Upper lobe of left lung (tissue), 6 donors: ENCODE data around the gene ANO1. TPM values are rescaled to one million over a fixed set of nuclear protein-coding genes. Genes with fewer than 3 reads are reported as not detected.

Source experiments
- ATAC-seq, 2 donors: fragments of 200-7000 bp; cut with Tn5 transposase; one replicate each; pipeline ENCODE4 v1.9.1; 2022; ENCODE audit warnings: mild to moderate bottlenecking in 2 of 2, moderate library complexity in 2 of 2; ENCODE audit not compliant: low FRiP score in 2 of 2
- DNase-seq, 2 donors: peaks; one replicate each; pipeline ENCODE4 v3.0.0-alpha.2; 2019 to 2020
- H3K27ac ChIP-seq, 4 donors: fragments of 200-600 bp; sonication (generic); one replicate each; pipeline ENCODE4 v1.5.1; 2016 to 2019
- H3K27me3 ChIP-seq, 4 donors: fragments of 200-600 bp; sonication (generic); one replicate each; pipeline ENCODE4 v1.5.1; 2017 to 2019
- H3K36me3 ChIP-seq, 4 donors: fragments of 200-600 bp; sonication (generic); one replicate each; pipeline ENCODE4 v1.5.1; 2016 to 2019
- H3K4me1 ChIP-seq, 4 donors: fragments of 200-600 bp; sonication (generic); one replicate each; pipeline ENCODE4 v1.5.1; 2018 to 2019
- H3K4me3 ChIP-seq, 4 donors: fragments of 200-600 bp; sonication (generic); one replicate each; pipeline ENCODE4 v1.5.1; 2017 to 2019; ENCODE audit warnings: mild to moderate bottlenecking in 2 of 4, moderate library complexity in 1 of 4
- H3K9me3 ChIP-seq, 4 donors: fragments of 200-600 bp; sonication (generic); one replicate each; pipeline ENCODE4 v1.5.1; 2018 to 2019
- CTCF ChIP-seq, 6 experiments: fragments of 450-650 bp in 4 of 6; fragments of 200-600 bp in 2 of 6; sonication (generic) in 2 of 6; IDR thresholded peaks; one replicate each; pipeline ENCODE4 v1.5.1; 2016 to 2019; ENCODE audit warnings: antibody characterized with exemption in 6 of 6
- EP300 ChIP-seq, 4 donors: sonication (generic); formaldehyde crosslinking; IDR thresholded peaks; one replicate each; pipeline ENCODE4 v1.5.1; 2017; ENCODE audit warnings: antibody characterized with exemption in 4 of 4, control low read depth in 2 of 4
- POLR2A ChIP-seq, 4 donors: fragments of 450-650 bp; IDR thresholded peaks; one replicate each; pipeline ENCODE4 v1.5.1; 2016 to 2017; ENCODE audit warnings: antibody characterized with exemption in 4 of 4, mild to moderate bottlenecking in 2 of 4
- POLR2AphosphoS5 ChIP-seq, 2 donors: sonication (generic); formaldehyde crosslinking; IDR thresholded peaks; one replicate each; pipeline ENCODE4 v1.5.1; 2017; ENCODE audit warnings: antibody characterized with exemption in 2 of 2
- WGBS, 2 donors: methylation state at CpG; one replicate each; pipeline ENCODE4 v1.1.5; 2017 to 2018; 5-methylcytosine and 5-hydroxymethylcytosine counted together
- total RNA-seq, 6 donors: library from RNA; depleted of rRNA in 4 of 6; stranded (reverse); fragments of >200 nt in 4 of 6; gene quantifications; one replicate each; pipeline versions ENCODE4 v1.1.0 to v1.2.1, GENCODE V29; 2016 to 2021
- donor health status: DM: no; HTN: no; CAD: no; lungs with moderate emphysema.
- donor health status: DM: no; HTN: yes; CAD: no; lungs with severe emphysema.

ANO1 gene
- total RNA-seq, 6 donors from 2014 or later, result 4.8 to 13.2 (median 7.2) TPM

GRCh38 chr11:70124321-70125000 lies 46.3 kb downstream of the ANO1 start:
- H3K4me3 ChIP-seq, result no peak overlapping the region
- H3K4me1 ChIP-seq, result peaks cover 0 to 11% (median 2%) of the 10 kb centered on the region in 4 donors
- no peaks in the 10 kb centered on the region for H3K27me3 ChIP-seq
- no peaks in the 10 kb centered on the region for H3K36me3 ChIP-seq
- H3K9me3 ChIP-seq, result no peaks in the 10 kb centered on the region
- ATAC-seq, result no peak
- no peak overlapping the region for H3K27ac ChIP-seq
- DNase-seq, result no peak
- no peak for TF ChIP-seq EP300 (IDR thresholded peaks at IDR 0.05)
- TF ChIP-seq CTCF (IDR thresholded peaks at IDR 0.05), result no peak
- TF ChIP-seq POLR2A (IDR thresholded peaks at IDR 0.05), result no peak
- no peak for TF ChIP-seq POLR2AphosphoS5 (IDR thresholded peaks at IDR 0.05)
- WGBS, 2 donors, result 75 to 79% methylated on average over 21 of the region's 21 CpGs

GRCh38 chr11:70126494-70126893 lies 48.4 kb downstream of the ANO1 start:
- whole genome bisulfite sequencing, 2 donors, result 87 to 89% methylated on average over 17 of the region's 17 CpGs
- TF ChIP-seq POLR2A (IDR thresholded peaks at IDR 0.05) (no peak), POLR2AphosphoS5 (IDR thresholded peaks at IDR 0.05) (no peak), EP300 (IDR thresholded peaks at IDR 0.05) (no peak), CTCF (IDR thresholded peaks at IDR 0.05) (no peak)
- DNase-seq (peak in 1 of 2 donors; percentile 35), ATAC-seq (no peak)
- Histone ChIP-seq H3K9me3 (no peaks in the 10 kb centered on the region), H3K4me1 (peaks cover 0 to 11% (median 2%) of the 10 kb centered on the region in 4 donors), H3K27me3 (no peaks in the 10 kb centered on the region), H3K4me3 (no peak overlapping the region), H3K36me3 (no peaks in the 10 kb centered on the region), H3K27ac (no peak overlapping the region)

- H3K4me3 ChIP-seq, result no peak overlapping the region
- no peak for DNase-seq
- no peaks in the 10 kb centered on the region for H3K27me3 ChIP-seq
- ATAC-seq, result no peak
- peaks cover 0 to 11% (median 2%) of the 10 kb centered on the region in 4 donors for H3K4me1 ChIP-seq
- TF ChIP-seq CTCF (IDR thresholded peaks at IDR 0.05) (no peak), EP300 (IDR thresholded peaks at IDR 0.05) (no peak), POLR2AphosphoS5 (IDR thresholded peaks at IDR 0.05) (no peak), POLR2A (IDR thresholded peaks at IDR 0.05) (no peak)
- no peaks in the 10 kb centered on the region for H3K9me3 ChIP-seq
- no peaks in the 10 kb centered on the region for H3K36me3 ChIP-seq
- WGBS, 2 donors, result 79 to 81% methylated on average over 6 of the region's 6 CpGs
- H3K27ac ChIP-seq, result no peak overlapping the region
These were observed 49.7 kb downstream of the ANO1 start for GRCh38 chr11:70127653-70128434.

- Histone ChIP-seq H3K4me3 (no peak overlapping the region), H3K9me3 (no peaks in the 10 kb centered on the region), H3K4me1 (peaks cover 0 to 11% (median 2%) of the 10 kb centered on the region in 4 donors), H3K27ac (no peak overlapping the region), H3K36me3 (no peaks in the 10 kb centered on the region), H3K27me3 (no peaks in the 10 kb centered on the region)
- WGBS, 2 donors, result 69 to 76% methylated on average over 8 to 14 of the region's 14 CpGs
- DNase-seq (peak in 1 of 2 donors; percentile 57), ATAC-seq (no peak)
- no peak for TF ChIP-seq EP300 (IDR thresholded peaks at IDR 0.05)
- TF ChIP-seq POLR2AphosphoS5 (IDR thresholded peaks at IDR 0.05), result no peak
- TF ChIP-seq POLR2A (IDR thresholded peaks at IDR 0.05), result no peak
- TF ChIP-seq CTCF (IDR thresholded peaks at IDR 0.05), result peak in 1 of 6 experiments; percentile 3
These were observed 50.4 kb downstream of the ANO1 start for GRCh38 chr11:70128435-70128906.
